ENCODE measurements around the gene PHB1. TPM values are rescaled to one million over a fixed set of nuclear protein-coding genes. Genes with fewer than 3 reads are reported as not detected.

PHB1 gene
- total and polyA plus RNA-seq, 2 donors: 59.9 to 98.4 TPM

DNA sequence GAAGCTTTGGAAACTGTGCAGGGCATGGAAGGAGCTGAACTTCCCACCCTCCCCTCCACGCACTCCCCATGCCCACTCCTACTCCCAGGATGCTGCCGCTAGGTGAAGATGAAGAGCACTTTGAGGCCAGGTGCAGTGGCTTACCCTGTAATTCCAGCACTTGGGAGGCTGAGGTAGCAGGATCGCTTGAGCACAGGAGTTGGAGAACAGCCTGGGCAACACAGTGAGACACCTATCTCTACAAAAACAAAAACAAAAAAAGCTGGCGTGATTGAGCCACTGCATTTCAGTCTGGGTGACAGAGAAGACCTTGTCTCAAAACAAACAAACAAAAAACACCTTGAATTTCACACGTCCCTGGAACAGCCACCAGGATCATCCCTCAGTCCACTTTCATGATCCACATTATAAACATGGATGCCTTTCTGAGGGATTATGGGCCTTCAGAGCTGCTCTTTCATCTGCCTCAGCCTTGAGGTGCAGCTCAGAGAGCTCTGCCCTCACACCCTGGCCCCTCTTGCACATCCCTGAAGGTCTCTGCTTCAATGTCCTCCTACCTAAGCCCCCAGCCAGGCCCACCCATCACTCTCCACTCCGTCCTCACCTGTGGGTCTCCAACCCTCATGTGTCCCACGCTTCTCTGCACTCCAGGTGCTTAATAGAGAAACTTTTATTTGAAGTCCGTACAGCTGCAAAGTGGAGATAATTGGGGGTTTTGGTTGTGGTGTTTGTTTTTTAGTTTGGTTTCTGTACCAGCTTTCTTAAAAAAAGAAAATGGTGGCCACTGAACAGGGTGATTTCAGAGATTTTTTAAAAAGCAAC, 25.8 kb downstream of the PHB1 start:
- WGBS: 70% methylated on average over 8 of the region's 8 CpGs

DNA sequence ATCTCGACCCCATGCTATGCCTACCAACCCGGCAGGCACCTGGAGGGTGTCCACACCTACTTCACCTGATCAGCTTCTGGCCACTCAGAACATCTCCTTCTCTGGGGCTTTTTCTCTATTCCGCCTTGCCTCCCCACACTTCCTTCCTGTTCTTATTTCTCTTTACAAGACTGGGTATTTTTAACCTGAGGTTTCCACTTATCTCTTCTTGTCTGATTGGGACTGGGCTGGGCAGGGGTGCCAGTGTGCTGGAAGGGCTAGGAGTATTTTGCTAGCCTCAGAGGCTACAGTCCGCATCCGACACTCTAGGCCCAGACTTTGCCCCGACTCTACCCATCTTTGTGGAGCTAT, 26.4 kb downstream of the PHB1 start:
- Histone ChIP-seq H3K9me3 (ENCODE audit: control insufficient read depth in 2 of 2, insufficient read depth in 1 of 2, low read length in 1 of 2) (no peaks in the 10 kb centered on the region), H3K36me3 (ENCODE audit: control insufficient read depth in 2 of 2, insufficient read depth in 2 of 2, low read length in 1 of 2) (no peaks in the 10 kb centered on the region), H3K4me3 (ENCODE audit: low read length in 2 of 2) (no peak overlapping the region), H3K27ac (ENCODE audit: low read depth in 1 of 2, low read length in 1 of 2) (peak overlapping the region; percentile 55 to 61), H3K27me3 (ENCODE audit: control insufficient read depth in 2 of 2, insufficient read depth in 1 of 2, low read length in 1 of 2) (no peaks in the 10 kb centered on the region), H3K4me1 (ENCODE audit: control insufficient read depth in 2 of 2, insufficient read depth in 2 of 2, low read length in 2 of 2) (peaks cover 16 to 39% of the 10 kb centered on the region in 2 donors)
- peak in 1 of 9 donors; percentile 65 for DNase-seq (ENCODE audit: low read depth in 6 of 9, low spot score in 9 of 9)
- 24% methylated on average over 6 of the region's 6 CpGs for WGBS

More for the DNA sequence above, 25.8 kb downstream of the PHB1 start:
- peaks cover 16 to 45% of the 10 kb centered on the region in 2 donors for H3K4me1 ChIP-seq (ENCODE audit: control insufficient read depth in 2 of 2, insufficient read depth in 2 of 2, low read length in 2 of 2)
- H3K27me3 ChIP-seq (ENCODE audit: control insufficient read depth in 2 of 2, insufficient read depth in 1 of 2, low read length in 1 of 2): no peaks in the 10 kb centered on the region
- DNase-seq (ENCODE audit: low read depth in 6 of 9, low spot score in 9 of 9): no peak
- peak overlapping the region; percentile 55 to 58 for H3K27ac ChIP-seq (ENCODE audit: low read depth in 1 of 2, low read length in 1 of 2)
- H3K4me3 ChIP-seq (ENCODE audit: low read length in 2 of 2): no peak overlapping the region
- no peaks in the 10 kb centered on the region for H3K36me3 ChIP-seq (ENCODE audit: control insufficient read depth in 2 of 2, insufficient read depth in 2 of 2, low read length in 1 of 2)
- no peaks in the 10 kb centered on the region for H3K9me3 ChIP-seq (ENCODE audit: control insufficient read depth in 2 of 2, insufficient read depth in 1 of 2, low read length in 1 of 2)

DNA sequence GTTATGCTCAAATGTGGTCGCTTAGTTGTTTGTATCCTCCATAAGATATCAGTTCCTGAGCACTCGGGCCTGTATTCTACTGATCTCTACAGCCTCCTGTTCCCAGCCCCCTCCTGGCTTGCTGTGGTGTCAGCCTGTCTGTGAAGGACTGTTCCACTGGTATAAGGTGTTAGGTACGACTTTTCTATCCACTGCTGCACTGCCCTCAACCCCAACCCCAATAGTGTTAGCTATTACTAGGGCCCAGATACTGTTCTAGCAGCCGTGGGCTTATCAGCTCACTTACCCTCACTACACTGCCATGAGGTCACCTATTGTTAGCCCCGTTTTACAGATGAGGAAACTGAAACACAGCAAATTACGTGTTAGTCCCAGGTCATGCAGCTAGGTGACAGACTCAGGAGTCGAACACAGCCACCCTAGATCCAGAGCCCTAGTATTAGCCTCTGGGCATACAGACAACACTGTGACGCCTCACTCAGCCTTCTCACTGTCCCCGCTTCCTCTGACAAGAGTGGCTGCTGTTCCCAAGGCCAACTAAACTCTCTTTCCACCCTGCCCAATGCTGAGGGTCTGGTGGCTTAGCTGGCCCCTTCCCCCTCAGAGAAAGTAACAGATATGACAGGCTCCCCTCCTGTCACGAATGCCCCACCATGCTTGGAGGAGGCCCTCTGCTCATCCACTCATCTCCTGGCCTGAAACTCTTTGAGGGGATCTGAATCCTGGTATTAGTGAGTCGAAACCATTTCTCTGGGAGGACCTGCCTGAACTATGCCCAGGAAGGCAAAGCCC, 27.0 kb downstream of the PHB1 start:
- Histone ChIP-seq H3K36me3 (ENCODE audit: control insufficient read depth in 2 of 2, insufficient read depth in 2 of 2, low read length in 1 of 2) (no peaks in the 10 kb centered on the region), H3K27me3 (ENCODE audit: control insufficient read depth in 2 of 2, insufficient read depth in 1 of 2, low read length in 1 of 2) (no peaks in the 10 kb centered on the region), H3K27ac (ENCODE audit: low read depth in 1 of 2, low read length in 1 of 2) (peak overlapping the region; percentile 55 to 61), H3K4me1 (ENCODE audit: control insufficient read depth in 2 of 2, insufficient read depth in 2 of 2, low read length in 2 of 2) (peaks cover 16 to 39% of the 10 kb centered on the region in 2 donors), H3K4me3 (ENCODE audit: low read length in 2 of 2) (no peak overlapping the region), H3K9me3 (ENCODE audit: control insufficient read depth in 2 of 2, insufficient read depth in 1 of 2, low read length in 1 of 2) (no peaks in the 10 kb centered on the region)
- DNase-seq (ENCODE audit: low read depth in 6 of 9, low spot score in 9 of 9): peak in 1 of 9 donors; percentile 7
- 84% methylated on average over 11 of the region's 11 CpGs for WGBS

DNA sequence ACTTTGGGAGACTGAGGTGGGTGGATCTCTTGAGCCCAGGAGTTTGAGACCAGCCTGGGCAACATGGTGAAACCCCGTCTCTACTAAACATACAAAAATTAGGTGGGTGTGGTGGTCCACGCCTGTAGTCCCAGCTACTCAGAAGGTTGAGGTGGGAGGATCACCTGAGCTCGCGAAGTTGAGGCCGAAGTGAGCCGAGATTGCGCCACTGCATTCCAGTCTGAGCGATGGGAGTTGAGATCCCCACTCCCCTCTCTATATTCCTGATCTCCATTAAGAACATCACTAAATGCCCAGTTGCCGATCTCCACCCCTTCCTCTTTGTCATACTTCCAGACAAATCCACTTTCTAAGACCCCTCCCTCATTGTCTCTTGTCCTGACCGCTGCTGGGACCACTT, 28.3 kb downstream of the PHB1 start:
- Histone ChIP-seq H3K4me3 (ENCODE audit: low read length in 2 of 2) (no peak overlapping the region), H3K27ac (ENCODE audit: low read depth in 1 of 2, low read length in 1 of 2) (no peak overlapping the region), H3K9me3 (ENCODE audit: control insufficient read depth in 2 of 2, insufficient read depth in 1 of 2, low read length in 1 of 2) (no peaks in the 10 kb centered on the region), H3K4me1 (ENCODE audit: control insufficient read depth in 2 of 2, insufficient read depth in 2 of 2, low read length in 2 of 2) (peaks cover 16 to 39% of the 10 kb centered on the region in 2 donors), H3K27me3 (ENCODE audit: control insufficient read depth in 2 of 2, insufficient read depth in 1 of 2, low read length in 1 of 2) (no peaks in the 10 kb centered on the region), H3K36me3 (ENCODE audit: control insufficient read depth in 2 of 2, insufficient read depth in 2 of 2, low read length in 1 of 2) (no peaks in the 10 kb centered on the region)
- no peak for DNase-seq (ENCODE audit: low read depth in 6 of 9, low spot score in 9 of 9)
- 97% methylated on average over 10 of the region's 10 CpGs for WGBS

DNA sequence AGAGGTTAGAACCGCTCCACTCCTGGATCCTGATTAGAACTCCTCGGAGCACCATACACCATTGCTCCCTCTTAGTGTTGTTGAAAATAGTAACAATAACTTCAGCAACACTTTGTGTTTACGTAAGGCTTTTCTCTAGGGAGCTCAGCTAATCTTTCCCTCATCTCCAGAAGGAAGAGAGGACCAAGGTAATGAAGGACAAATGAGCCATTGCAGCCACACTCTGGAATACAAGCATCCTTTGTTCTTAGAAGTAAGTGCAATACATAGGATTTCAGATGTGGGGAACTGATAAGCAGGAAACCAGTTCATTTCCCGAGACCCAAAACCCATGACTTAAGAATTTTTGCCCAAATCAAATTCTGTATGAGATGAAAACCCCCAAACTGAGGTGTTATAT, 29.7 kb downstream of the PHB1 start:
- WGBS: 96% methylated on average over 4 of the region's 4 CpGs
- H3K27ac ChIP-seq (ENCODE audit: low read depth in 1 of 2, low read length in 1 of 2): no peak overlapping the region
- DNase-seq (ENCODE audit: low read depth in 6 of 9, low spot score in 9 of 9): no peak

DNA sequence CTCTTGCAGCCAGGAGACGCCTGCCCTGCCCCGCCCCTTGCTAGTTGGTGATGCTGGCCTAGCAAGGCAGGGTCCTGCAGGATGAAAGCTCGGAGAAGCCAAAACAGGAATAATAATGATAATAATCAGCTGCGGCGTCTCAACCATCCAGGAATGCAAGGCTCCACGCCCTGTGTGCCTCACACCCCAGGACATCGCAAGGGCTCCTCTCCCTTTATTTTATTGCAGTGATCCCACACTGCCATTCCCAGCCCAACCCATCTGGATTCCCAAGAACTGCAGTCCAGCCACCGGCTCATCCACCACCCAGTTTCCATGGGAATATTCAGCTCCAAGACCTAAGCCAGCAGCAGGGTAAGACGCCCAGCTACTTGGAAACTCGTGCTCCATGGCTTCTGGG, 31.6 kb downstream of the PHB1 start:
- peaks cover 3 to 11% of the 10 kb centered on the region in 2 donors for H3K4me1 ChIP-seq (ENCODE audit: control insufficient read depth in 2 of 2, insufficient read depth in 2 of 2, low read length in 2 of 2)
- no peak for DNase-seq (ENCODE audit: low read depth in 6 of 9, low spot score in 9 of 9)
- no peak overlapping the region for H3K4me3 ChIP-seq (ENCODE audit: low read length in 2 of 2)
- no peaks in the 10 kb centered on the region for H3K27me3 ChIP-seq (ENCODE audit: control insufficient read depth in 2 of 2, insufficient read depth in 1 of 2, low read length in 1 of 2)
- H3K36me3 ChIP-seq (ENCODE audit: control insufficient read depth in 2 of 2, insufficient read depth in 2 of 2, low read length in 1 of 2): no peaks in the 10 kb centered on the region
- no peak overlapping the region for H3K27ac ChIP-seq (ENCODE audit: low read depth in 1 of 2, low read length in 1 of 2)
- 96% methylated on average over 10 of the region's 10 CpGs for WGBS
- no peaks in the 10 kb centered on the region for H3K9me3 ChIP-seq (ENCODE audit: control insufficient read depth in 2 of 2, insufficient read depth in 1 of 2, low read length in 1 of 2)

More for the DNA sequence above, 29.7 kb downstream of the PHB1 start:
- no peaks in the 10 kb centered on the region for H3K36me3 ChIP-seq (ENCODE audit: control insufficient read depth in 2 of 2, insufficient read depth in 2 of 2, low read length in 1 of 2)
- H3K9me3 ChIP-seq (ENCODE audit: control insufficient read depth in 2 of 2, insufficient read depth in 1 of 2, low read length in 1 of 2): no peaks in the 10 kb centered on the region
- H3K27me3 ChIP-seq (ENCODE audit: control insufficient read depth in 2 of 2, insufficient read depth in 1 of 2, low read length in 1 of 2): no peaks in the 10 kb centered on the region
- H3K4me3 ChIP-seq (ENCODE audit: low read length in 2 of 2): no peak overlapping the region
- H3K4me1 ChIP-seq (ENCODE audit: control insufficient read depth in 2 of 2, insufficient read depth in 2 of 2, low read length in 2 of 2): peaks cover 15 to 28% of the 10 kb centered on the region in 2 donors

DNA sequence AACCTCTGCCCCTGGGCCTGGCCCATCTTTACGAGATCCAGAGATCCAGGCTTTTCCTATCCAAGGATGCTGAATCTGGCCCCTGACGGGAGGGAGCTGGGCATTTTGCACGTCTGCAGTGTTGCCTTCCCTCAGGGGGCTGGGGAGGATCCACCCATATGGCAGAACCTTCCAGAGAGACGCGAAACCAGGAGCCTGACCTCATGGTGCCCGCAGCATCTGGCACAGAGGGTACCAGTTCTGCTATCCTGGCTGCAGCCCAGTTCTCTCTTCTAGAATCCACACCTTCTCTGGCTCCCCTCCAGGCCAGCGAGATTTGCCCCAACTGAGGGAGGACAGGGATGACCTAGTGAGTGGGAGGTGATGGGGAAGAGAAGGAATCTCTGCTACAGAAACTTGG, 32.1 kb downstream of the PHB1 start:
- H3K9me3 ChIP-seq (ENCODE audit: control insufficient read depth in 2 of 2, insufficient read depth in 1 of 2, low read length in 1 of 2): no peaks in the 10 kb centered on the region
- H3K27ac ChIP-seq (ENCODE audit: low read depth in 1 of 2, low read length in 1 of 2): no peak overlapping the region
- no peak overlapping the region for H3K4me3 ChIP-seq (ENCODE audit: low read length in 2 of 2)
- no peaks in the 10 kb centered on the region for H3K27me3 ChIP-seq (ENCODE audit: control insufficient read depth in 2 of 2, insufficient read depth in 1 of 2, low read length in 1 of 2)
- DNase-seq (ENCODE audit: low read depth in 6 of 9, low spot score in 9 of 9): no peak
- peaks cover 0 to 6% of the 10 kb centered on the region in 2 donors for H3K4me1 ChIP-seq (ENCODE audit: control insufficient read depth in 2 of 2, insufficient read depth in 2 of 2, low read length in 2 of 2)
- no peaks in the 10 kb centered on the region for H3K36me3 ChIP-seq (ENCODE audit: control insufficient read depth in 2 of 2, insufficient read depth in 2 of 2, low read length in 1 of 2)
- 95% methylated on average over 7 of the region's 7 CpGs for WGBS

DNA sequence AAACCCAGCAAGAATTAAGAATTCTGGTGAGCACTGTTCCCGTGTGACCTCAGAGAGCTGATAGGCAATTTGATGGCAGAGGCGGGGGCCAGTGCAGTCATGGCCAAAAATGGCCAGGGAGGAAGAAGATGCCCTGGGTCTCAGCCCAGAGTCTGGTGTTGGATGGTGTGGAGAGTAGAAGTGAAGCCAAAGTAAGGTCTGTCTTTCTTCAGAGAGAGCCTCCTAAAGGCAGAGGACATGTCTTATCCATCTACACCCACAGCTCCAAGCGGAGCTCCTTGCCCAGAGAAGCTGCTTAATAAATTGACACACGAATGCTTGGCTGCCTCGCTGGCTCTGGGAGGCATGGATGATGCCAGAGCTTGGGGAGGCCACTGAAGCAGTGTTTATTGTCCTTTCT, 32.9 kb downstream of the PHB1 start:
- DNase-seq (ENCODE audit: low read depth in 6 of 9, low spot score in 9 of 9): no peak
- 95% methylated on average over 5 of the region's 5 CpGs for WGBS
- no peak overlapping the region for H3K4me3 ChIP-seq (ENCODE audit: low read length in 2 of 2)
- no peaks in the 10 kb centered on the region for H3K9me3 ChIP-seq (ENCODE audit: control insufficient read depth in 2 of 2, insufficient read depth in 1 of 2, low read length in 1 of 2)
- no peaks in the 10 kb centered on the region for H3K36me3 ChIP-seq (ENCODE audit: control insufficient read depth in 2 of 2, insufficient read depth in 2 of 2, low read length in 1 of 2)
- no peaks in the 10 kb centered on the region for H3K27me3 ChIP-seq (ENCODE audit: control insufficient read depth in 2 of 2, insufficient read depth in 1 of 2, low read length in 1 of 2)
- H3K27ac ChIP-seq (ENCODE audit: low read depth in 1 of 2, low read length in 1 of 2): no peak overlapping the region
- no peaks in the 10 kb centered on the region for H3K4me1 ChIP-seq (ENCODE audit: control insufficient read depth in 2 of 2, insufficient read depth in 2 of 2, low read length in 2 of 2)

DNA sequence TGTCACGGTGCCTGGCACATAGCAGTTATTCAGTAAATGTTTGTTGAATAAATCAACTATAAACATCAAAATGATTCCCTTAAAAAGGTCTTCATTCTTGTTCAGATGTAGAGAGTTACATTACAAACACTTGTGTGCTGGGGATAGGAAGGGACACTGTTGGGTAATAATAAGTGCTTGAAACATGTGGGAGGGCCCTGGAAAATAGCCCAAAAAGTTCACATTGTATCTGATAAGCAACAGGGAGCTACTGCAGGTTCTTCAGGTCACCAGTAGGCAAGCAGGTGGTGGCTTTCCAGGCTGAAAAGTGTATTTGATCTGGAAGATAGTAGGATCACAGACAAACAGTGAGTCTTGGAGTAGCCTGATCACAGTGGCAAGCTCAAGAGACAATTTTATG, 33.6 kb downstream of the PHB1 start:
- H3K27me3 ChIP-seq (ENCODE audit: control insufficient read depth in 2 of 2, insufficient read depth in 1 of 2, low read length in 1 of 2): no peaks in the 10 kb centered on the region
- H3K4me3 ChIP-seq (ENCODE audit: low read length in 2 of 2): no peak overlapping the region
- H3K36me3 ChIP-seq (ENCODE audit: control insufficient read depth in 2 of 2, insufficient read depth in 2 of 2, low read length in 1 of 2): no peaks in the 10 kb centered on the region
- WGBS: 96% methylated on average over 1 of the region's 1 CpG
- no peaks in the 10 kb centered on the region for H3K4me1 ChIP-seq (ENCODE audit: control insufficient read depth in 2 of 2, insufficient read depth in 2 of 2, low read length in 2 of 2)
- H3K9me3 ChIP-seq (ENCODE audit: control insufficient read depth in 2 of 2, insufficient read depth in 1 of 2, low read length in 1 of 2): no peaks in the 10 kb centered on the region
- no peak overlapping the region for H3K27ac ChIP-seq (ENCODE audit: low read depth in 1 of 2, low read length in 1 of 2)
- no peak for DNase-seq (ENCODE audit: low read depth in 6 of 9, low spot score in 9 of 9)

Measured in thymus (tissue), 11 donors.